Measurements from ENCODE around the gene ASPN. TPM values are rescaled to one million over a fixed set of nuclear protein-coding genes. Genes with fewer than 3 reads are reported as not detected.

Gene ASPN
- total and polyA plus RNA-seq, 5 experiments from 2014 or later = not detected

GRCh38 chr9:92480291-92480771, 2.0 kb downstream of the ASPN start:
- ATAC-seq = no peak
- POLR2A ChIA-PET = no interaction called here
- no peak overlapping the region for H3K4me3 Mint-ChIP-seq
- H3K27ac Mint-ChIP-seq = no peak overlapping the region
- no peaks in the 10 kb centered on the region for H3K9me3 Mint-ChIP-seq
- H3K36me3 Mint-ChIP-seq = peaks cover 0 to 2% (median 0%) of the 10 kb centered on the region in 3 donors
- no peaks in the 10 kb centered on the region for H3K27me3 Mint-ChIP-seq
- H3K4me1 Mint-ChIP-seq = peaks cover 1 to 8% (median 2%) of the 10 kb centered on the region in 4 donors
- no peak for DNase-seq

GRCh38 chr9:92479346-92479745, 3.0 kb downstream of the ASPN start:
- DNase-seq (no peak), ATAC-seq (no peak)
- Mint-ChIP-seq H3K36me3 (peaks cover 0 to 2% (median 0%) of the 10 kb centered on the region in 3 donors), H3K9me3 (no peaks in the 10 kb centered on the region), H3K27me3 (no peaks in the 10 kb centered on the region), H3K27ac (no peak overlapping the region), H3K4me1 (peaks cover 1 to 8% (median 2%) of the 10 kb centered on the region in 4 donors), H3K4me3 (no peak overlapping the region)
- POLR2A ChIA-PET = no interaction called here

DNA sequence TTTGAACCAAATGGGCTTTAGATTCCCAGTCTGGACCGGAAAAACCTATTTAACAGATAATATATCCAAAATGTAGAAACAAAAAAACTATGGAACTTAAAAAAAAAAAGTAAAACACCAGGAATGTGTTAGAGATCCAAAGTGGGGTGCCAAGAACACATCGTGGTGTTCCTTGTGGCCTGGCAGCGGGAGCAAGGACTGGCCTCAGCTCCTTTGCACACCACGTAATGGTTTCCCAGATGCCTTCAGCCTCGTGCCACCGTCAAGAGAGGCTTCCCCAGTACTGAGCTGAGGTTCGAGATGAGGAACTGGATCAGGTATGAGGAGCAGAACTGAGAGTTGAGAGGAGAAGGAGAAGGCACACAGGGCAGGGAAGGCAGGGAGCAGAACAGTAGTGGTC, 3.5 kb downstream of the ASPN start:
- H3K36me3 Mint-ChIP-seq = peaks cover 0 to 2% (median 0%) of the 10 kb centered on the region in 3 donors
- POLR2A ChIA-PET = no interaction called here
- no peak overlapping the region for H3K27ac Mint-ChIP-seq
- no peaks in the 10 kb centered on the region for H3K27me3 Mint-ChIP-seq
- peaks cover 1 to 8% (median 2%) of the 10 kb centered on the region in 4 donors for H3K4me1 Mint-ChIP-seq
- no peak overlapping the region for H3K4me3 Mint-ChIP-seq
- DNase-seq (no peak), ATAC-seq (no peak)
- H3K9me3 Mint-ChIP-seq = no peaks in the 10 kb centered on the region

GRCh38 chr9:92476962-92477361, 5.3 kb downstream of the ASPN start:
- Mint-ChIP-seq H3K9me3 (no peaks in the 10 kb centered on the region), H3K4me1 (peaks cover 1 to 8% (median 2%) of the 10 kb centered on the region in 4 donors), H3K4me3 (no peak overlapping the region), H3K36me3 (peaks cover 0 to 3% (median 0%) of the 10 kb centered on the region in 3 donors), H3K27me3 (no peaks in the 10 kb centered on the region), H3K27ac (no peak overlapping the region)
- POLR2A ChIA-PET = interaction anchor here (0.7 kb wide), 1 partner anchor 777 kb away, joined by 3 read pairs; no protein-coding TSS in a partner anchor
- DNase-seq = no peak
- ATAC-seq = no peak

- H3K4me3 Mint-ChIP-seq = no peak overlapping the region
- H3K9me3 Mint-ChIP-seq = no peaks in the 10 kb centered on the region
- H3K36me3 Mint-ChIP-seq = peaks cover 0 to 3% (median 0%) of the 10 kb centered on the region in 3 donors
- peaks cover 0 to 3% (median 0%) of the 10 kb centered on the region in 4 donors for H3K4me1 Mint-ChIP-seq
- DNase-seq = no peak
- POLR2A ChIA-PET = no interaction called here
- ATAC-seq = no peak
- H3K27me3 Mint-ChIP-seq = no peaks in the 10 kb centered on the region
- H3K27ac Mint-ChIP-seq = no peak overlapping the region
These were observed 7.7 kb downstream of the ASPN start for GRCh38 chr9:92474587-92474986.

GRCh38 chr9:92468206-92468605, 14.1 kb downstream of the ASPN start:
- Mint-ChIP-seq H3K4me3 (no peak overlapping the region), H3K9me3 (no peaks in the 10 kb centered on the region), H3K4me1 (no peaks in the 10 kb centered on the region), H3K36me3 (peaks cover 0 to 2% (median 0%) of the 10 kb centered on the region in 3 donors), H3K27ac (peak overlapping the region in 1 of 10 donors; percentile 17), H3K27me3 (no peaks in the 10 kb centered on the region)
- POLR2A ChIA-PET = no interaction called here
- no peak for DNase-seq
- no peak for ATAC-seq

DNA sequence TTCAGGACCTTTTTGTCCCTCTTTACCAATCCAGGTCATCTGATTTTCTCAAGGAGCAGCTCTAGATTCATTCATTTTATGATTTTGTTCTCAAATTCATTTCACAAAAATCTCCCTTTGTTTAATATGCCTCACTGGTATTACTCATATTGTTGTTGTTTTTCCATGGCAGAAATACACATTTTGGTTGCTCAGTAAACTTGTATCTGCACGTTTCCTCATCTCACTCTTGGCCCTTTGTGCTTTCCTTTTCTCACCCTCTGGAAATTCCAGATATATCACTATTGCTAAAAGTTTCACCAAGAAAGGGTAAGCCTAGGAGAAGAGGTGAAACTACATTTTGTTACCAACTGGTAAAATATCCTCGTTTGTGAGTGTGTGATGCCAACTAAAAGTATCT, 14.8 kb downstream of the ASPN start:
- no peak overlapping the region for H3K4me3 Mint-ChIP-seq
- no peaks in the 10 kb centered on the region for H3K36me3 Mint-ChIP-seq
- H3K4me1 Mint-ChIP-seq = no peaks in the 10 kb centered on the region
- no peak for ATAC-seq
- H3K9me3 Mint-ChIP-seq = no peaks in the 10 kb centered on the region
- no peak for DNase-seq
- POLR2A ChIA-PET = no interaction called here
- H3K27ac Mint-ChIP-seq = no peak overlapping the region
- H3K27me3 Mint-ChIP-seq = no peaks in the 10 kb centered on the region

- POLR2A ChIA-PET = no interaction called here
- no peak overlapping the region for H3K27ac Mint-ChIP-seq
- no peaks in the 10 kb centered on the region for H3K4me1 Mint-ChIP-seq
- no peaks in the 10 kb centered on the region for H3K36me3 Mint-ChIP-seq
- ATAC-seq (no peak), DNase-seq (no peak)
- H3K4me3 Mint-ChIP-seq = no peak overlapping the region
- H3K9me3 Mint-ChIP-seq = no peaks in the 10 kb centered on the region
- H3K27me3 Mint-ChIP-seq = no peaks in the 10 kb centered on the region
These were observed 15.3 kb downstream of the ASPN start for GRCh38 chr9:92467041-92467440.

GRCh38 chr9:92463984-92464383, 18.3 kb downstream of the ASPN start:
- H3K9me3 Mint-ChIP-seq = no peaks in the 10 kb centered on the region
- H3K4me3 Mint-ChIP-seq = no peak overlapping the region
- ATAC-seq (no peak), DNase-seq (no peak)
- H3K27ac Mint-ChIP-seq = no peak overlapping the region
- no peaks in the 10 kb centered on the region for H3K4me1 Mint-ChIP-seq
- H3K27me3 Mint-ChIP-seq = no peaks in the 10 kb centered on the region
- H3K36me3 Mint-ChIP-seq = no peaks in the 10 kb centered on the region
- POLR2A ChIA-PET = no interaction called here

DNA sequence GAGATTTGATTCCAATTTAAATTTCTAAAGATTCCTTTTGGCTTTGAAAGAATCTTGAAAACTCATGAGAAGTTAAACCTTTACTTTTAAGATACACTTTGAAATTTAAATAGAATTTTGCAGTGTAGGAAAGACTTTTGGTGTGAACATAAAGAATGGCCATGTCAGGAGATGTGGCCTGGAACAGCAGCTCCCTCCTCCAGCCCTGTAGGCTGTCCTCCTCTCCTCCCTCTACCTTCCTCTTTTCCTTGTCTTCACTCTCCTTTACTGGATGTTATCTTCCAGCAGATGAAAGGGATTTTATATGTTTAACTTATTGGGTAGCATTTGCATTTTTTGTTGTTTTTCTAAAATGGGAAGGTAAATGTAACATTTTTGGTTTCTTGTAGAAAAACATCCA, 18.9 kb downstream of the ASPN start:
- no peak overlapping the region for H3K4me3 Mint-ChIP-seq
- no peak overlapping the region for H3K27ac Mint-ChIP-seq
- POLR2A ChIA-PET = no interaction called here
- ATAC-seq (no peak), DNase-seq (no peak)
- no peaks in the 10 kb centered on the region for H3K36me3 Mint-ChIP-seq
- no peaks in the 10 kb centered on the region for H3K9me3 Mint-ChIP-seq
- H3K27me3 Mint-ChIP-seq = no peaks in the 10 kb centered on the region
- H3K4me1 Mint-ChIP-seq = no peaks in the 10 kb centered on the region

- Mint-ChIP-seq H3K36me3 (no peaks in the 10 kb centered on the region), H3K27ac (no peak overlapping the region), H3K4me3 (no peak overlapping the region), H3K27me3 (no peaks in the 10 kb centered on the region), H3K4me1 (no peaks in the 10 kb centered on the region), H3K9me3 (no peaks in the 10 kb centered on the region)
- DNase-seq (no peak), ATAC-seq (no peak)
- POLR2A ChIA-PET = no interaction called here
These were observed 24.7 kb downstream of the ASPN start for GRCh38 chr9:92457576-92457975.

GRCh38 chr9:92455217-92455616, 27.1 kb downstream of the ASPN start:
- H3K27ac Mint-ChIP-seq = no peak overlapping the region
- H3K4me3 Mint-ChIP-seq = no peak overlapping the region
- peaks cover 0 to 3% (median 0%) of the 10 kb centered on the region in 9 donors for H3K9me3 Mint-ChIP-seq
- no peaks in the 10 kb centered on the region for H3K36me3 Mint-ChIP-seq
- ATAC-seq (no peak), DNase-seq (no peak)
- no peaks in the 10 kb centered on the region for H3K4me1 Mint-ChIP-seq
- POLR2A ChIA-PET = no interaction called here
- H3K27me3 Mint-ChIP-seq = no peaks in the 10 kb centered on the region

GRCh38 chr9:92446536-92446935, 35.8 kb downstream of the ASPN start:
- POLR2A ChIA-PET = no interaction called here

GRCh38 chr9:92444841-92445240, 37.5 kb downstream of the ASPN start:
- no peak for DNase-seq
- POLR2A ChIA-PET = no interaction called here
- H3K4me1 Mint-ChIP-seq = peaks cover 0 to 3% (median 1%) of the 10 kb centered on the region in 4 donors
- H3K9me3 Mint-ChIP-seq = peaks cover 0 to 5% (median 0%) of the 10 kb centered on the region in 9 donors
- H3K4me3 Mint-ChIP-seq = no peak overlapping the region
- H3K27me3 Mint-ChIP-seq = peaks cover 0 to 3% (median 0%) of the 10 kb centered on the region in 5 donors
- no peak for ATAC-seq
- H3K27ac Mint-ChIP-seq = no peak overlapping the region
- H3K36me3 Mint-ChIP-seq = peaks cover 0 to 1% (median 0%) of the 10 kb centered on the region in 3 donors

More at GRCh38 chr9:92446536-92446935, 35.8 kb downstream of the ASPN start:
- DNase-seq (no peak), ATAC-seq (no peak)
- Mint-ChIP-seq H3K4me1 (peaks cover 0 to 2% (median 0%) of the 10 kb centered on the region in 4 donors), H3K9me3 (peaks cover 0 to 6% (median 0%) of the 10 kb centered on the region in 9 donors), H3K4me3 (no peak overlapping the region), H3K27me3 (peaks cover 0 to 3% (median 0%) of the 10 kb centered on the region in 5 donors), H3K27ac (no peak overlapping the region), H3K36me3 (peaks cover 0 to 1% (median 0%) of the 10 kb centered on the region in 3 donors)

All from naive thymus-derived CD8-positive, alpha-beta T cell (primary cell).